Renal cortical epithelial cell (primary cell): ENCODE results near the gene ARID4A. TPM values are rescaled to one million over a fixed set of nuclear protein-coding genes. Genes with fewer than 3 reads are reported as not detected.
"Not testable (repeated sequence)": the region's sequence is repeated elsewhere in the genome, so short reads cannot be mapped to it uniquely, and the experiment has no call there.

ENCODE experiments used
- DNase-seq: peaks from one replicate; pipeline ENCODE4 v3.0.0-alpha.2; 2011; ENCODE audit warnings: low read depth
- total RNA-seq: library from RNA; depleted of rRNA; stranded (reverse); fragments of >200 nt; gene quantifications from 2 replicates; pipeline ENCODE4 v1.2.3, GENCODE V29; 2014

The ARID4A gene
- total RNA-seq, 1 donor from 2014 or later = 18.6 TPM

GRCh38 chr14:58353516-58354299 lies 55.4 kb downstream of the ARID4A start:
- DNase-seq = no peak

GRCh38 chr14:58354808-58355207 lies 56.5 kb downstream of the ARID4A start:
- DNase-seq = no peak

GRCh38 chr14:58356268-58356667 lies 57.9 kb downstream of the ARID4A start:
- no peak for DNase-seq

GRCh38 chr14:58362272-58362671 lies 63.9 kb downstream of the ARID4A start:
- not testable (repeated sequence) for DNase-seq

GRCh38 chr14:58362798-58363412 lies 64.5 kb downstream of the ARID4A start:
- DNase-seq = peak; percentile 59

- DNase-seq = no peak
These were observed 66.0 kb downstream of the ARID4A start for GRCh38 chr14:58364316-58364715.

- no peak for DNase-seq
These were observed 68.9 kb downstream of the ARID4A start for GRCh38 chr14:58367296-58367695.

GRCh38 chr14:58368956-58369355 lies 70.6 kb downstream of the ARID4A start:
- DNase-seq = no peak

- no peak for DNase-seq
These were observed 78.4 kb downstream of the ARID4A start for GRCh38 chr14:58376791-58377190.

- no peak for DNase-seq
These were observed 92.5 kb downstream of the ARID4A start for GRCh38 chr14:58390830-58391229.

GRCh38 chr14:58395562-58395811 lies 97.1 kb downstream of the ARID4A start:
- no peak for DNase-seq

- DNase-seq = no peak
These were observed 97.7 kb downstream of the ARID4A start, which contains the start of gene TOMM20L for GRCh38 chr14:58395812-58396788. TOMM20L (plus strand) TSS chr14:58395930; CDS start chr14:58395958, 28 bp downstream.

- no peak for DNase-seq
These were observed 98.8 kb downstream of the ARID4A start for GRCh38 chr14:58397156-58397555.

- no peak for DNase-seq
These were observed 100.1 kb downstream of the ARID4A start for GRCh38 chr14:58398495-58398894.

- DNase-seq = no peak
These were observed 100.5 kb downstream of the ARID4A start for GRCh38 chr14:58398895-58399294.

GRCh38 chr14:58401587-58401986 lies 103.2 kb downstream of the ARID4A start:
- no peak for DNase-seq

- no peak for DNase-seq
These were observed 110.4 kb downstream of the ARID4A start for GRCh38 chr14:58408681-58409215.

- DNase-seq = no peak
These were observed 116.5 kb downstream of the ARID4A start for GRCh38 chr14:58414845-58415244.

- DNase-seq = no peak
These were observed 117.5 kb downstream of the ARID4A start for GRCh38 chr14:58415636-58416547.

- not testable (repeated sequence) for DNase-seq
These were observed 118.6 kb downstream of the ARID4A start for GRCh38 chr14:58416934-58417333.
